Kidney epithelial cell (primary cell): ENCODE measurements around the gene CDT1. TPM values are rescaled to one million over a fixed set of nuclear protein-coding genes. Genes with fewer than 3 reads are reported as not detected.
"Not testable (repeated sequence)": the region's sequence is repeated elsewhere in the genome, so short reads cannot be mapped to it uniquely, and the experiment has no call there.

Source experiments
- DNase-seq: peaks from one replicate; pipeline ENCODE4 v3.0.0-alpha.2; 2010; ENCODE audit warnings: low read depth
- H3K27me3 ChIP-seq: 2 replicates; pipeline ENCODE4 v1.6.0; 2011; ENCODE audit warnings: low read length; ENCODE audit not compliant: control insufficient read depth, insufficient read depth
- H3K36me3 ChIP-seq: 2 replicates; pipeline ENCODE4 v1.5.1; 2011; ENCODE audit warnings: low read length; ENCODE audit not compliant: control insufficient read depth, insufficient read depth
- H3K4me3 ChIP-seq: 2 replicates; pipeline ENCODE4 v1.5.1; 2011; ENCODE audit warnings: low read depth, mild to moderate bottlenecking, control low read depth, low read length
- total RNA-seq: library from RNA; depleted of rRNA; stranded (reverse); fragments of >200 nt; gene quantifications from 2 replicates; pipeline ENCODE4 v1.2.3, GENCODE V29; 2015
- TF ChIP-seq, protein P1 (sequence below): IDR thresholded peaks from 2 replicates; pipeline ENCODE4 v1.5.1; 2011; ENCODE audit warnings: mild to moderate bottlenecking, moderate library complexity, low read length, control low read depth, inconsistent platforms; ENCODE audit not compliant: insufficient read depth, poor library complexity, severe bottlenecking

Gene CDT1
- total RNA-seq, 1 donor from 2014 or later = 14.5 TPM

DNA sequence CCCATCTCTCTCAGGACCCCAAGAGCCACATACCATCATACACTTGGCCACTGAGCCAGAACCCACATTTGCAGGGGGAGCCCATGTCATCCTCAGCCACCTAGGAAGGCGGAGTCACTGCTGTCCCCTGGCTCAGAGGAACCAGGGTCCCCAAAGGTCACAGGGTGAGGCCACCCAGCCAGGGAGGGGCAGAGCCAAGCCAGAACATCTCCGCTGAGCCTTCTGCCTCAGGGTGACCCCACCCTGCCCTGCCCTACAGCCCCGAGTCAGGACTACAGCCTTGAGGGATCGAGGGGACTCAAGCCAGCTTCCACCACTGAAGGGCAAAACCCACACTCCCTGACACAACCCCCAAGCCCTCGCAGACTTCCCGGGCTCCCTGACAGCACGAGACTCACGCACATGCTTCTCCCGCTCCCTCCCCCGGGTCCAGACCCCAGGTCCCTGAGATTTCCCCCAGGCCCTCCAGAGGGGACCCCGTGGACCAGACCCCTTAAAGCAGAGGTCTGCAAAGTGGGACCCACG is 36.0 kb upstream of the CDT1 start:
- TF ChIP-seq, protein P1, sequence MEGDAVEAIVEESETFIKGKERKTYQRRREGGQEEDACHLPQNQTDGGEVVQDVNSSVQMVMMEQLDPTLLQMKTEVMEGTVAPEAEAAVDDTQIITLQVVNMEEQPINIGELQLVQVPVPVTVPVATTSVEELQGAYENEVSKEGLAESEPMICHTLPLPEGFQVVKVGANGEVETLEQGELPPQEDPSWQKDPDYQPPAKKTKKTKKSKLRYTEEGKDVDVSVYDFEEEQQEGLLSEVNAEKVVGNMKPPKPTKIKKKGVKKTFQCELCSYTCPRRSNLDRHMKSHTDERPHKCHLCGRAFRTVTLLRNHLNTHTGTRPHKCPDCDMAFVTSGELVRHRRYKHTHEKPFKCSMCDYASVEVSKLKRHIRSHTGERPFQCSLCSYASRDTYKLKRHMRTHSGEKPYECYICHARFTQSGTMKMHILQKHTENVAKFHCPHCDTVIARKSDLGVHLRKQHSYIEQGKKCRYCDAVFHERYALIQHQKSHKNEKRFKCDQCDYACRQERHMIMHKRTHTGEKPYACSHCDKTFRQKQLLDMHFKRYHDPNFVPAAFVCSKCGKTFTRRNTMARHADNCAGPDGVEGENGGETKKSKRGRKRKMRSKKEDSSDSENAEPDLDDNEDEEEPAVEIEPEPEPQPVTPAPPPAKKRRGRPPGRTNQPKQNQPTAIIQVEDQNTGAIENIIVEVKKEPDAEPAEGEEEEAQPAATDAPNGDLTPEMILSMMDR = no peak
- Histone ChIP-seq H3K36me3 (no peaks in the 10 kb centered on the region), H3K4me3 (no peak overlapping the region), H3K27me3 (no peaks in the 10 kb centered on the region)
- DNase-seq = no peak

DNA sequence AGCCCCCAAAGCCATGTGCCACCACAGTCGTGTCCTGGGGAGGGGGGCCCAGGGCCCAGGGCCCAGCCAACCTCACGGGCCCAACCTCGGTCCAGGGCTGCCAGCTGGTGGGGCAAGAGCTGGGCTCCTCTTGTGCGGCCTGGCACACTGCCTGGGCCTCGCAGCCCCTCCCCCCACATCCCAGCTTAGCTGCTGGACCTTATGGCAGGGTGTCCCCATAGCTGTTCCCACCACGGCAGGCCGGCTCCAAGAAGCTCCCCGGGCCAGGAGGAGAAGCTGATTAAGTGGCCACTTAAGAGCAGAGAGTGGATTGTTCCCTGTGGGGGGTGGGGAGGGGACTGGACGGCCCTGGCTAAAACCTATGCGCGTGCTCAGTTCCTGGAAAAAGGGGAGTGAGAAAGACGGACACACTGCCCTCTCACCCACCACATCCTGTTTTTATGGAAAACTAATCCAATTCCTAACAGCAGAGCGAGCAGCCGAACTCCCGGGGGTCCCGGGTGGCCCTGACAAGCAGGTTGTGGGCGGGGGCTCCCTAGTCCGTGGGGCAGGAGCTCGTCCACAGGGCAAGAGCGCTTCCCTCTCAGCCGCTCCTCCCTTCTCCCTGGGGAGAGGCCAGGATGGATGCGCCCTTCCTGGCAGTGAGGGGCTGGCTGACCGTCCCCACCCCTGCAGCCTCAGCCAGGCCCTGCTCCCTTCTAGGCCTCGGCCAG is 35.4 kb upstream of the CDT1 start:
- Histone ChIP-seq H3K36me3 (no peaks in the 10 kb centered on the region), H3K27me3 (no peaks in the 10 kb centered on the region), H3K4me3 (no peak overlapping the region)
- DNase-seq = no peak
- TF ChIP-seq, protein P1 = no peak

DNA sequence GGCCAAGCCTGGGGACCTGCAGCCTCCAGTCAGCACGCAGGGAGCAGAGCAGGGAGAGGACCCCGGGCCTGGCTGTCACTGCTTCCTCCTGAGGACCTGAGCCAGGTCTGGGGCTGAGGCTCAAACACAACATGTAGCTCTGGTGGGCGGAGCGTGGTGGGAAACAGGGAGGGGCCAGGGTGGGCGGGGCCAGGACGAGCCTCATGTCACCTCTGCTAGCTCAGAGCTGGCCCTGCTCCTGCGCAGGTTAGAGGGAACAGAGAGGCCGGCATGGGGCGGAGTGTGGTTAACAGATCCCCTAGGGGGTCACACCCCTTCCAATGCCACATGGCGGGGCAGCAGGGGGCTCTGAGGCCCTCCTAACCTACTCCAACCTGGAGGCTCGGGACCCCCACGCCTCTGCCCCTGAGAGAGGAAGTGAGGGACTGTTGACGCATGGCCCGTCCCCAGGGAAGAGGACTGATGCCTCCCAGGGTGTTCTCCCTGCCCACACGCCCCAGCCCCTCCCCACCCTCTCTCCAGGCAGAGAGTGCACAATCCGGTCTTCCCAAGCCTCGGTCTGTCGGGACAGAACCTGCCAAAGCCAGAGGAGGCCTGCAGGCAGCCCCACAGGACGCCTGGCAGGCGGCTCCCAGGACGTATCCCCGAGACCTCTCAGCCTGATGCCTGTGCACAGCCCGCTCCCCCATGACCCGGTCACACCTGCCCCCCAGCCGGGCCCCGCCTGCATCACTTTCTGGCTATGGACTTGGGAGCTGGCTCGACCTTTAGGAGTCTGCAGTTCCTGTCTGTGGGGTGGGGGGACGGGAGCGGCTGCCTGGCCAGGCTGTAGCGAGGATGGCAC is 33.8 kb upstream of the CDT1 start:
- no peaks in the 10 kb centered on the region for H3K36me3 ChIP-seq
- peak overlapping the region; percentile 12 for H3K4me3 ChIP-seq
- TF ChIP-seq, protein P1 = no peak
- no peaks in the 10 kb centered on the region for H3K27me3 ChIP-seq
- DNase-seq = no peak

DNA sequence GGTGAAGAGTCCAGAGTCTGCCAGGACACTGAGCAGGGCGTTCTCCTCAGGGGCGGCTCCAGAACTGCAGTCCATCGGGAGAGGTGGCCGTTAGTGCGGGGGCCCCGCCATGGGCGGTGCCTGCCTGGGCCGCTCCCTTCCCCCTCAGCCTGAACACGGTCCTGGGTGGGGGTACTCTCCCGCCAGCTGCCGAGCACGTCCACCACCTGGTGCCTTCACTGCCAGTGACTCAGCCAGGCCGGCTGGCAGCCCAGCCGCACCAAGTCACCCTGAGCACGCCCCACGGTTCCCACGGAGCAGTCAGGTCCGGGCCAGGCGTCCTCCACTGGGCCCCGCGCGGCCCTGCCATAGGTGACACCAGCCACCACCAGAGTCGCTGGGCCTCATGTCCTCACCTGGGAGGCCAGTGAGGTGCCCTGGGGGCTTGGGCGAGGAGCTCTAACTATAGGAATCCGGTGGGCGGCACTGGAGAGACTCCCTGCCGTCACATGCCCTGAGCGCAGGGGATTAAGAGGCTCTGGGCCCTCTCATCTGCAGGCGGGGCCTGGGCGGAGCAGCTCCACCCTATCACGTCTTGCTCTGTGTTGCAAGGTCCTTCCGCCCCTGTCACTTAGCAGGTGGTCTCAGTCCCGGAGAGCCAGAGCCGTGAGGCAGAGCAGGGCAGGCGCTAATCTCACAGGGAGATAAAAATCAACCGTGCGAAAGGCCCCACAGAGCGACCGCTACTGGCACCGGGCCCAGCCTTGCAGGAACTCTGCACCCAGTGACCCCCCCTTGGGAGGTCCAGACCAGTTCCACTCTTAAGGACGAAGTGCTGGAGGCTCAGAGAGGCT is 32.9 kb upstream of the CDT1 start:
- TF ChIP-seq, protein P1 = peak; percentile 4
- Histone ChIP-seq H3K27me3 (no peaks in the 10 kb centered on the region), H3K36me3 (no peaks in the 10 kb centered on the region), H3K4me3 (peak overlapping the region; percentile 12)
- peak; percentile 86 for DNase-seq

DNA sequence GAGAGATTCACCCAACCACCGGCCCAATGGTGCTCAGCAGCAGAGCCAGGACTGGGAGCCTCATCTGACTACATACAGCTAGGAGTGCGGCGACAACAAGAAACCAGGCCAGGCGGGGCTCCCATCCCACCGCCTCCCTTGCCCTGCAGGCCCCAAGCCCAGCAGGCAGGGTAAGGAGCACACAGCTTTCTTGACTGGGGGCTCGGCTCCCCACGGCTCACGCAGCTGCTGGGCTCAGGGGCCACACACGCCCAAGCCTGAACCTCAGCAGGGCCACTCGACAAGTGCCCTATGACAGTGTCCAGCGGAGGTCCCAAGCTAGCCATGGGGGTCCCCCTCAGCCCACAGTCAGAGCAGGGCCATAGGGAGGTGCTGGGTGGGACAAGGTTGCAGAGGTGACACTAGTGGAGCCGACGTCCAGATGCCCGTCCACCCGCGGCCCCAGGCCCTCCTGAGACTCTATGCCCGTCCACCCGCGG is 32.3 kb upstream of the CDT1 start:
- TF ChIP-seq, protein P1 = no peak
- no peaks in the 10 kb centered on the region for H3K36me3 ChIP-seq
- no peak overlapping the region for H3K4me3 ChIP-seq
- no peaks in the 10 kb centered on the region for H3K27me3 ChIP-seq
- no peak for DNase-seq

DNA sequence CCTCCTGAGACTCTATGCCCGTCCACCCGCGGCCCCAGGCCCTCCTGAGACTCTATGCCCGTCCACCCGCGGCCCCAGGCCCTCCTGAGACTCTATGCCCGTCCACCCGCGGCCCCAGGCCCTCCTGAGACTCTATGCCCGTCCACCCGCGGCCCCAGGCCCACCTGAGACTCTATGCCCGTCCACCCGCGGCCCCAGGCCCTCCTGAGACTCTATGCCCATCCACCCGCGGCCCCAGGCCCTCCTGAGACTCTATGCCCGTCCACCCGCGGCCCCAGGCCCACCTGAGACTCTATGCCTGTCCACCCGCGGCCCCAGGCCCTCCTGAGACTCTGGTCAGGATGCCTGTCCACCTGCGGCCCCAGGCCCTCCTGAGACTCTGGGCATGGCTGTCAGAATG is 31.8 kb upstream of the CDT1 start:
- not testable (repeated sequence) for H3K36me3 ChIP-seq

More for the DNA sequence above, 31.8 kb upstream of the CDT1 start:
- not testable (repeated sequence) for DNase-seq, H3K27me3 ChIP-seq, H3K4me3 ChIP-seq
